HK-2 (cell line): Measurements from ENCODE around the gene SCEL.
"Not testable (repeated sequence)": the region's sequence is repeated elsewhere in the genome, so short reads cannot be mapped to it uniquely, and the experiment has no call there.

Experiments
- DNase-seq: peaks from one replicate; pipeline ENCODE4 v3.0.0-alpha.2; 2018; ENCODE audit not compliant: unreplicated experiment

The SCEL gene

GRCh38 chr13:77662301-77662700, 126.8 kb downstream of the SCEL start:
- DNase-seq, result not testable (repeated sequence)

GRCh38 chr13:77662831-77663230, 127.3 kb downstream of the SCEL start:
- DNase-seq, result not testable (repeated sequence)

- no peak for DNase-seq
Observed at GRCh38 chr13:77674852-77675251, 139.3 kb downstream of the SCEL start.

GRCh38 chr13:77678691-77679235, 143.3 kb downstream of the SCEL start:
- no peak for DNase-seq

GRCh38 chr13:77687799-77688198, 152.3 kb downstream of the SCEL start:
- no peak for DNase-seq

GRCh38 chr13:77691871-77692270, 156.4 kb downstream of the SCEL start:
- DNase-seq, result no peak

GRCh38 chr13:77692746-77693448, 157.4 kb downstream of the SCEL start:
- no peak for DNase-seq

GRCh38 chr13:77693449-77693940, 158.0 kb downstream of the SCEL start:
- no peak for DNase-seq
